ENCODE data around the gene EFCAB6. TPM values are rescaled to one million over a fixed set of nuclear protein-coding genes. Genes with fewer than 3 reads are reported as not detected.

Gene EFCAB6
- total RNA-seq, 4 donors from 2014 or later, result 1.1 to 3.8 (median 2.7) TPM

DNA sequence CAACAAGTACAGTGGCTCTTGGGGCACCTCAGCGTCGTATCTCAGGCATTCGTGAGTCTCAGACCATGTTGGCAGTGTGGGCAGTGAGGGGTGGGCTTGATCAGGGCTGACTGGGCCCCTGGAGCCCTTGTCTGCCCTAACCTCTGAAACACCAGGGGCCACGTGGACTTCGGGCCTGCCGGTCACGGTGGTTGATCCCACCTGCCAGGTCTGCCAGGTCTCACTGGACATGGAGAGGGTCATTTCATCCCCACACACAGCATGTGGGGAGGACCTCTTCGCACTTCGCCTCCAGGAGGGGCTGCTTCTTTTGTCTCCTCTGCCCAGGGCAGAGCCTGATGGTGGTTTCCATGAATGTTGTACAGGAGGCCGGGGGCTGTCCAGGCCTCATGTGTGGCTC is 323.2 kb downstream of the EFCAB6 start:
- H3K27me3 ChIP-seq, result peaks cover 85% of the 10 kb centered on the region
- H3K9me3 ChIP-seq, result no peaks in the 10 kb centered on the region
- no peak overlapping the region for H3K4me3 ChIP-seq
- WGBS, 2 donors (ENCODE audit: low coverage in 1 of 2), result 27% methylated on average over 3 of the region's 10 CpGs; no CpG with 5 or more reads in 1 of the 2 donors
- TF ChIP-seq EP300 (IDR thresholded peaks at IDR 0.05), result no peak
- TF ChIP-seq POLR2AphosphoS5 (IDR thresholded peaks at IDR 0.05), result no peak
- TF ChIP-seq CTCF (IDR thresholded peaks at IDR 0.05), result no peak
- TF ChIP-seq POLR2A (IDR thresholded peaks at IDR 0.05), result no peak
- no peaks in the 10 kb centered on the region for H3K36me3 ChIP-seq
- ATAC-seq, result no peak
- H3K27ac ChIP-seq, result no peak overlapping the region
- no peaks in the 10 kb centered on the region for H3K4me1 ChIP-seq

GRCh38 chr22:43488031-43488866 is 323.9 kb downstream of the EFCAB6 start:
- TF ChIP-seq EP300 (IDR thresholded peaks at IDR 0.05), result no peak
- TF ChIP-seq POLR2A (IDR thresholded peaks at IDR 0.05), result no peak
- TF ChIP-seq CTCF (IDR thresholded peaks at IDR 0.05), result no peak
- TF ChIP-seq POLR2AphosphoS5 (IDR thresholded peaks at IDR 0.05), result no peak
- no peak for ATAC-seq
- 30 to 68% methylated on average over 10 to 12 of the region's 26 CpGs for WGBS, 2 donors (ENCODE audit: low coverage in 1 of 2)
- no peaks in the 10 kb centered on the region for H3K36me3 ChIP-seq
- no peak overlapping the region for H3K27ac ChIP-seq
- H3K4me3 ChIP-seq, result no peak overlapping the region
- peaks cover 86% of the 10 kb centered on the region for H3K27me3 ChIP-seq
- H3K9me3 ChIP-seq, result no peaks in the 10 kb centered on the region
- no peaks in the 10 kb centered on the region for H3K4me1 ChIP-seq

- Histone ChIP-seq H3K9me3 (no peaks in the 10 kb centered on the region), H3K27ac (no peak overlapping the region), H3K4me3 (no peak overlapping the region), H3K27me3 (peaks cover 83% of the 10 kb centered on the region), H3K4me1 (no peaks in the 10 kb centered on the region), H3K36me3 (no peaks in the 10 kb centered on the region)
- TF ChIP-seq EP300 (IDR thresholded peaks at IDR 0.05), result no peak
- TF ChIP-seq CTCF (IDR thresholded peaks at IDR 0.05), result no peak
- no peak for TF ChIP-seq POLR2A (IDR thresholded peaks at IDR 0.05)
- no peak for TF ChIP-seq POLR2AphosphoS5 (IDR thresholded peaks at IDR 0.05)
- ATAC-seq, result no peak
- 61 to 62% methylated on average over 3 to 6 of the region's 19 CpGs for WGBS, 2 donors (ENCODE audit: low coverage in 1 of 2)
Observed at GRCh38 chr22:43487311-43488030, 324.6 kb downstream of the EFCAB6 start.

DNA sequence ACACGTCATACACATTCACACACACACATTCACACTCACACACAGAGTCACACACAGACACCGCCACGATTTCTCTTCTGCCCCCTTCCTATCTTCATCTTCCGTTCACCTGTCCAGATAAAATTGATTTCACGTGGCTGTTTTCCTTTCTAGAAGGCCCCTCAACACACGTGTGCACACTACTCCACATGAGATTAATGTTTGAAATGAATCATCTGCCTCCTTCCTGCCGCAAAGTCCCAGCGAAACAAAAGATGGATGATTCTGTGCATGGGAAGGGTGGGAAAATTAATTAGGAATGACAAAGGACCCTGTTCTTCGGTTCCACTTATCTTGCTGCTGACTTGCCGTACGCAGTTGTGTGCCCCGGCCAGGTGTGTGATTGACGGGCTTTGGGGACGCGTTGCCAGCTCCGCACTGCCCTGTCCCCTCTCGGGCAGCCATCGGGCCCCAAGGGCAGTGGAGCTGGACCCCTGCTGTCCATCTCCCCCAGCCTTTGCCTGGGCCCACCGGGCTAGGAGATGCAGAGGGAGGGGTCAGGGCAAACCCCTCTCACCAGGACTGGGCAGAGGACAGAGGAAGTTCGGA is 326.5 kb downstream of the EFCAB6 start:
- WGBS, 2 donors (ENCODE audit: low coverage in 1 of 2), result 41 to 57% methylated on average over 6 to 9 of the region's 20 CpGs
- no peak for ATAC-seq
- H3K4me3 ChIP-seq, result no peak overlapping the region
- no peak for TF ChIP-seq POLR2AphosphoS5 (IDR thresholded peaks at IDR 0.05)
- TF ChIP-seq POLR2A (IDR thresholded peaks at IDR 0.05), result no peak
- no peak for TF ChIP-seq EP300 (IDR thresholded peaks at IDR 0.05)
- TF ChIP-seq CTCF (IDR thresholded peaks at IDR 0.05), result no peak
- H3K27me3 ChIP-seq, result peaks cover 85% of the 10 kb centered on the region
- H3K36me3 ChIP-seq, result no peaks in the 10 kb centered on the region
- no peak overlapping the region for H3K27ac ChIP-seq
- H3K9me3 ChIP-seq, result no peaks in the 10 kb centered on the region
- no peaks in the 10 kb centered on the region for H3K4me1 ChIP-seq

All from gastroesophageal sphincter (tissue), 4 donors.